Measurements from ENCODE around the gene NR2F1.

NR2F1 gene

GRCh38 chr5:93573354-93574351 lies 9.4 kb upstream of the NR2F1 start:
- Mint-ChIP-seq H3K4me1 (ENCODE audit: low read depth) (peaks cover 6% of the 10 kb centered on the region), H3K36me3 (ENCODE audit: low read depth) (no peaks in the 10 kb centered on the region), H3K27me3 (ENCODE audit: low read depth) (peaks cover 97% of the 10 kb centered on the region), H3K4me3 (no peak overlapping the region), H3K9me3 (no peaks in the 10 kb centered on the region), H3K27ac (peak overlapping the region; percentile 80)
- DNase-seq (ENCODE audit: low spot score): no peak

DNA sequence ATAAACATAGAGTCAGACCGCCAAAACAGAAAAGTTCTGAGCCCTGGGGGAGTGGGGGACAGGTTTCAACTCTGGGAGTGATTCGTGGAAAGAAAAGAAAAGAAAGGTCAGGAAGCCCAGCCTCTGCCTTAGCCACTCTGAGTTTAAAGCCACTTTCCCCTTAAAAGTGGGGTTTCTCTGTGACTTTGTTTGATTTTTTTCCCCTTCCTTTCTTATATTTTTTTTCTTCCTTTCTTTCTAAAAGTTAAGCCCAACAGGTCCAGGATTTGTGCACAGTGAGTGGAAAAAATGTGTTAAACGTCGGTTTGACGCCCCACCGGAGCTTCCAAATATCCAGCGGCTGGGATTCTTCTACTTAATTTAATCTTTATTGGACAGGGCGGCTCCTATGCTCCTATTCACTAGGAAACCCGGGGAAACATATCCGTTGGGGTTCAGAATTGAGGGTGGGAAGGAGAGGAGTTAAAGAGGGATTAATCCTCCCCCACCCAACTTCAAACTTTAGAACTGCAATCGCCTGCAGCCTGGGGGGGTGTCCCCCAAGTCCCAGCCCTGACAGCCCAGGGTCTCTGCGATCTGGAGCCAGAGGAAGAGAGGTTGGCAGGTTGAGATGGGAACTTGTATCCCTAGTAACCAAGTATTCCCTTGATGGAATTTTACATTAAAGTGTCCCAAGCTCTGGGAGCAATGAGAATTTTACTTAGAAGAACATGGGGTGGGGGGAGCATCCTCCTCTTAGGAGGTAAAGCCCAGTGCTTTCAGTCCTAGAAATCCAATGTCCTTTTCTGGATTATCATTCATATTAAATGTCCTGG lies 8.3 kb upstream of the NR2F1 start:
- peaks cover 90% of the 10 kb centered on the region for H3K27me3 Mint-ChIP-seq (ENCODE audit: low read depth)
- H3K9me3 Mint-ChIP-seq: no peaks in the 10 kb centered on the region
- no peak overlapping the region for H3K27ac Mint-ChIP-seq
- peaks cover 6% of the 10 kb centered on the region for H3K4me1 Mint-ChIP-seq (ENCODE audit: low read depth)
- DNase-seq (ENCODE audit: low spot score): no peak
- no peaks in the 10 kb centered on the region for H3K36me3 Mint-ChIP-seq (ENCODE audit: low read depth)
- no peak overlapping the region for H3K4me3 Mint-ChIP-seq

DNA sequence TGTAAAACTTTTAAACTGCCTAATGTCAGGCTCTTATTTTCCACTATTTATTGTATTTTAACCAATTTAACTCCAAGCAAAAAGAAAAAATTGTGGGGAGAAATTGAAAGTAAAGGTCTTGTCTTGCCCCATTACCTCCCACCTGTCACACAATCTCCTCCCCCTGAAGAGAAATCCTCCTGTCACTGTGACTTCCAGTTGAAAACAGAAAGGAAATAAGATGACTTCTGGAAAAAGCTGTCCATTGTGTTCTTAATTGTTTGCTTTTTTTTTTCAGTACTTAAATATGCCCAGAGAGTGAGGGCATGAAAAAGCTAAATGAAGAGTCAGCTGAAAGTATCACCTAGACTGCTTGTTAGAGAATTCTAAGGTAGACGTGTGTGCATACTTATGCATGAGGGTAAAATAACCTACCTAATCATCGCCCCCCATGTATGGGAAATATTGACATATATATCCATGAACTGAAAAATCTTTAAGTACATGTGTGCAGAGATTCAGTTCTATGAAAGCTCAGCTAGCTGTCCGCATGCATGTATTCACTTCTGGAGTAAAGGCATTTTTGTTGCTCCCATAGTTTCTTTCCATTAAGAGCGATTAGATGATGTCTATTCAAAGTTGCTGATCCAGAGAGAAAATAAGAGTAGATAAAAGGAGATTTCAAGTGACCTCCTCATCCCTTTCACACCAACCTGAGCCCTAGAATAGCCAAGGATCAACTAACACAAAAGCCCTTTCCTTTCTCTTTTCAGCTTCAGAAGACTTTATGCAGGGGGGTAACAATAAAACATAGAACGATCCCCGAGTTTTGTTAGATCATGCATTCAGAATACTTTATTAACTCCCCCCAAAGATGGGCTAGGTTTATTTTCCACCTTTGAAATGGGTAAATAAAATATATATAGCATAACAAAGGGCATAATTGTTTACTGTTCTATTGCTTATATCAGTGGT lies 7.3 kb upstream of the NR2F1 start:
- no peak for DNase-seq (ENCODE audit: low spot score)
- no peak overlapping the region for H3K27ac Mint-ChIP-seq
- H3K4me1 Mint-ChIP-seq (ENCODE audit: low read depth): peaks cover 9% of the 10 kb centered on the region
- H3K27me3 Mint-ChIP-seq (ENCODE audit: low read depth): peaks cover 90% of the 10 kb centered on the region
- no peak overlapping the region for H3K4me3 Mint-ChIP-seq
- no peaks in the 10 kb centered on the region for H3K36me3 Mint-ChIP-seq (ENCODE audit: low read depth)
- no peaks in the 10 kb centered on the region for H3K9me3 Mint-ChIP-seq

GRCh38 chr5:93576994-93577853 lies 5.8 kb upstream of the NR2F1 start:
- no peak overlapping the region for H3K4me3 Mint-ChIP-seq
- H3K36me3 Mint-ChIP-seq (ENCODE audit: low read depth): no peaks in the 10 kb centered on the region
- DNase-seq (ENCODE audit: low spot score): no peak
- no peak overlapping the region for H3K27ac Mint-ChIP-seq
- H3K27me3 Mint-ChIP-seq (ENCODE audit: low read depth): peaks cover 78% of the 10 kb centered on the region
- H3K9me3 Mint-ChIP-seq: no peaks in the 10 kb centered on the region
- H3K4me1 Mint-ChIP-seq (ENCODE audit: low read depth): peaks cover 5% of the 10 kb centered on the region

DNA sequence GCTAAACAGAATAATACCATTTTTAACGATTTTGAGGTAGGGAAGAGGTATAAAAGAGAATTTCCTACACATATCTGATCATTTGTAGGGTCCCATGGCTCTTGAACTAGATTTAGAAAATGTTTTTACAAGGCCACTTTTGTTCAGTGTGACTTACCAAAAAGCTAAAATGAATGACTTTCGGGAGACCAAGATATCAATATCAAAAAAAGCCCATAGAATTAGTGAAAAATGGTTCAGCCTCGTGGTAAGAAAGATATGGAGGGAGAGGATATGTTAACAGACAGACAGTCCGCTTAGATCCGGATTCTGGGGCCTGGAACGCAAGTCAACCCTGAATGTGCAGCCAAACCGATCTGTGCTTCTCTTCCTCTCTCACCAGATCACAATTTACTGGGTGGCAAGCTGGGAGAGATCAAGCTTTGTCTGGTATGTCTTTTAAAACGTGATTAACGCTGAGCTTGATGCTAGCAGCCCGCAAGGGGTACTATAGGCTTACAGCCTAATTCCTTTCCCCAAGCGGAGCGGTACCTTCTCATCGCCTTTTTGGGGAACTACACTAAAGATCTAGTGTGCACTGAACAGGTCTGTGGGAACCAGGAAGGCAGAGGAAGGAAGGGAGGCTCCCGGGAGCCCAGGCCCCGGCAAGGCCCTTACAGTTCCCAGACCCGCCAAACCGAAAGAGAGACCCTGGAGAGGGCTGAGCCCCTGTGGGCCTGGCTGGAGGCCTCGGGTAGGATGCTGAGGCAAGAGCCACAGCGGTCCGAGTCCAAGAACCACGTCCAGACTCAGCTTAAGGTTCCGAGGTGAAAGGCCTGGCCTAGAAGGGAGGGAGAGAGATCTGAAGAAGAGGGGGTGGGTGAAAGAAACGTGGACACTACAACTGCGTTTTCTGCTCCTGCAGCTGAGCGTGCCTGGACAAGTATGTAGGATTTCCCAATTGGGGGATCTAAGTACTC lies 4.9 kb upstream of the NR2F1 start:
- DNase-seq (ENCODE audit: low spot score): no peak
- peaks cover 69% of the 10 kb centered on the region for H3K27me3 Mint-ChIP-seq (ENCODE audit: low read depth)
- H3K4me1 Mint-ChIP-seq (ENCODE audit: low read depth): peaks cover 5% of the 10 kb centered on the region
- H3K36me3 Mint-ChIP-seq (ENCODE audit: low read depth): no peaks in the 10 kb centered on the region
- no peak overlapping the region for H3K27ac Mint-ChIP-seq
- H3K9me3 Mint-ChIP-seq: no peaks in the 10 kb centered on the region
- peak overlapping the region; percentile 15 for H3K4me3 Mint-ChIP-seq

DNA sequence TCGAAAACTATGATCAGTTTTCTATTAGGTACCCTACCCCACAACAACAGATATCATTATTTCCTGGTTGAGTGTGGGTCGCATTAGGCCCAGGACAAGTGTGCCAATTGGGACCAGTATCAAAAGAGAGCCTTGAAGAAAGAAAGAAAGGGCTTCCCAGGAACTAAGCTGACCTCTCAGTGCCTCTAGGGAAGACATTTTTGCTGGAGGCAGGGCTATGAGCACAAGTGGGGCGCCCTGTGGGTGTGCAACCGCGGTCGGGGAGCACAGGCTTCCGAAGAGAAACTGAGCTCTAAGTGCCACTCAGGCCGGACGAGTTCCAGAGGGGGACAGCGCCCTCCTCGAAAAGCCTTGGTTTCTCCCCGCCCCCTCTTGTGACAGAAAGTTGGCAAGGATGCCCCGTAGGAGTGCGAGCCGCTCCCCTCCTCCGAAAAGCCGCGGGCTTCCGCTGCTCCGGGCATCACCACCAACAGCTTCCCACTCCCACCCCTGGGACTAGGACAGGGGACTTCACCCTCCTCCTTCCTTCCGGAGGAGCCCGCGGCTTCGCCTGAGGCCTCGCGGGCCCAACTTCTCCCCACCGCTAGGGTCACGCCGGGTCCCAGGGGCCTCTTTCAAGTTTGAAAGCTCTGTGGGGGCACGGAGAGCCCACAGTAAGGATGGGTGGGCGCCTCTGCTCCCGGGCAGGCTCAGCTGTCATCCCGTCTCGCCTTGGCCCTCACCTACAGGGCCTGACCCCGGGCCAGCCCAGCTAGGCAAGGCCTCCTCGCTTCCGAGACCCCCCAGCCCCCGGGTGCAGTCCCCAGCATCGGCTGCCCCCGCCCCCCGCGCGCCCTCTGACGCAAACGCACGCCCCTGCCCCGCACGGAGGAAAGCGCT lies 4.0 kb upstream of the NR2F1 start:
- Mint-ChIP-seq H3K9me3 (no peaks in the 10 kb centered on the region), H3K27ac (no peak overlapping the region), H3K4me3 (no peak overlapping the region), H3K4me1 (ENCODE audit: low read depth) (peaks cover 8% of the 10 kb centered on the region), H3K27me3 (ENCODE audit: low read depth) (peaks cover 60% of the 10 kb centered on the region), H3K36me3 (ENCODE audit: low read depth) (no peaks in the 10 kb centered on the region)
- no peak for DNase-seq (ENCODE audit: low spot score)

GRCh38 chr5:93579692-93580062 lies 3.3 kb upstream of the NR2F1 start:
- Mint-ChIP-seq H3K36me3 (ENCODE audit: low read depth) (no peaks in the 10 kb centered on the region), H3K27ac (no peak overlapping the region), H3K4me1 (ENCODE audit: low read depth) (peaks cover 8% of the 10 kb centered on the region), H3K4me3 (no peak overlapping the region), H3K27me3 (ENCODE audit: low read depth) (peaks cover 53% of the 10 kb centered on the region), H3K9me3 (no peaks in the 10 kb centered on the region)
- no peak for DNase-seq (ENCODE audit: low spot score)

- H3K27me3 Mint-ChIP-seq (ENCODE audit: low read depth): peaks cover 49% of the 10 kb centered on the region
- peak overlapping the region; percentile 76 for H3K27ac Mint-ChIP-seq
- peak overlapping the region; percentile 70 for H3K4me3 Mint-ChIP-seq
- H3K4me1 Mint-ChIP-seq (ENCODE audit: low read depth): peaks cover 8% of the 10 kb centered on the region
- no peaks in the 10 kb centered on the region for H3K36me3 Mint-ChIP-seq (ENCODE audit: low read depth)
- DNase-seq (ENCODE audit: low spot score): no peak
- no peaks in the 10 kb centered on the region for H3K9me3 Mint-ChIP-seq
These were observed 2.7 kb upstream of the NR2F1 start for GRCh38 chr5:93580063-93580926.

DNA sequence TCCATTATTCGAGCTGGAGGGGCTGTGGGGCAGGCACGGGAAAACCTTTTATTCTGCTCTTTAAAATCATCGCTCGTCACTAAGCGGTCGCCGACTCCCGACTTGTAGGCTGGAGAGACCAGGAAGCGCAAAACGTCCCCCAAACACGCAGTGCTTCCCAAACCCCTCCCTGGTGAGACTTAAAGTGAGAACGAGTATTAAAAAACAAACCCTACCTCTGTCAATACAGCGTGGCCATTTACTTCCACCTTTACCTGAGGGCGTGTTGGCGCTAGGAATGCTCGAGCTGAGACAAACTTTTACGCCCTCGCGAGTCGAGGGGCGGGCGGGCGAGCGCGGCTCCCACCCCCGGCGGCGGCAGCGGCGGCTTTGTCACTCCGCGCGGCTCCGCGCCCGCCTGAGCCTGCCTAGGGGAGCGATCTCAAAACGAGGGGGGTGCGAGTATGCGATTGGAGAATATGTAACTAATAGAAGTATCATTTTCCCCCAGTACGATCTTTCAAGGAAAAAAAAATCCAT lies 2.0 kb upstream of the NR2F1 start, which contains the start of gene NR2F1-AS1:
Gene NR2F1-AS1 (minus strand): TSS at position 293 of the 519 bp plus-strand sequence.
- H3K27ac Mint-ChIP-seq: peak within 1 kb of the TSS; percentile 76
- H3K4me3 Mint-ChIP-seq: peak within 1 kb of the TSS; percentile 70
- H3K4me1 Mint-ChIP-seq (ENCODE audit: low read depth): peaks cover 10% of the 10 kb centered on the region
- DNase-seq (ENCODE audit: low spot score): no peak
- H3K27me3 Mint-ChIP-seq (ENCODE audit: low read depth): peaks cover 48% of the 10 kb centered on the region
- H3K9me3 Mint-ChIP-seq: no peaks in the 10 kb centered on the region
- peaks cover 2% of the 10 kb centered on the region for H3K36me3 Mint-ChIP-seq (ENCODE audit: low read depth)

DNA sequence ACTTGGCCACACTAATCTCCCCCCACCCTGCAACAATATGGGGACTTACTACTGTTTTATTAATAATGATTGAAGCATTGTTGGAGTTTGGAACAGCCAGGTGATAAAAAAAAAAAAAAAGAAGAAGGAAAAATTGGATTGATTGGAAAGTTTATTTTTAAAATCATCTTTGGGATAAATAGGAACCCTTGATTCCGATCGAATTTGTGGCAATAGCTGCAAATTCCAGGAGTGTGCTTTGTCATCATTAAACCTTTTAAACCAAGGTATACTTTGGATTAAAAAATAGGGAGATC lies 907 bp upstream of the NR2F1 start:
- H3K27ac Mint-ChIP-seq: no peak overlapping the region
- no peak for DNase-seq (ENCODE audit: low spot score)
- no peaks in the 10 kb centered on the region for H3K9me3 Mint-ChIP-seq
- H3K27me3 Mint-ChIP-seq (ENCODE audit: low read depth): peaks cover 50% of the 10 kb centered on the region
- no peak overlapping the region for H3K4me3 Mint-ChIP-seq
- H3K4me1 Mint-ChIP-seq (ENCODE audit: low read depth): peaks cover 10% of the 10 kb centered on the region
- peaks cover 2% of the 10 kb centered on the region for H3K36me3 Mint-ChIP-seq (ENCODE audit: low read depth)

DNA sequence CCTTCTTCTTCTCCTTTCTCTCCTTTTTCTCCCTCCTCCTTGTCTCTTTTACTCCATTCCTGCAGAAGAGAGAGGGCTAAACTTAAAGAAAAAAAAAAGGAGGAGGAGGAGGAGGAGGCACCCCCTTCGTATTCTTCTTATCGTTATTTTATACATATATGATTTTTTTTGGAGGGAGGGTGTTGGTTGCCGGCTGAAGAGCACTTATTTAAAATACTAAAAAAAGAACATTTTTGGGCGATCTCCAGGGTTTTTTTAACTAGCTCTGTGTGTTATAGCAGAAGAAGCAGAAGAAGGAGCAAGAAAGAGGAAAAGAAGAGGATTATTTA lies 381 bp downstream of the NR2F1 start:
- H3K4me3 Mint-ChIP-seq: peak overlapping the region; percentile 60
- no peak overlapping the region for H3K27ac Mint-ChIP-seq
- no peaks in the 10 kb centered on the region for H3K9me3 Mint-ChIP-seq
- peaks cover 2% of the 10 kb centered on the region for H3K36me3 Mint-ChIP-seq (ENCODE audit: low read depth)
- H3K4me1 Mint-ChIP-seq (ENCODE audit: low read depth): peaks cover 9% of the 10 kb centered on the region
- no peak for DNase-seq (ENCODE audit: low spot score)
- peaks cover 48% of the 10 kb centered on the region for H3K27me3 Mint-ChIP-seq (ENCODE audit: low read depth)
